GM19395 (cell line): ENCODE measurements around the gene SPATA9.
"Not testable (repeated sequence)": the region's sequence is repeated elsewhere in the genome, so short reads cannot be mapped to it uniquely, and the experiment has no call there.

Experiments used
- ATAC-seq: cut with Tn5 transposase; IDR thresholded peaks from one replicate; pipeline ENCODE4 v1.9.1; 2021; ENCODE audit warnings: mild to moderate bottlenecking, moderate library complexity; ENCODE audit not compliant: unreplicated experiment

Gene SPATA9

DNA sequence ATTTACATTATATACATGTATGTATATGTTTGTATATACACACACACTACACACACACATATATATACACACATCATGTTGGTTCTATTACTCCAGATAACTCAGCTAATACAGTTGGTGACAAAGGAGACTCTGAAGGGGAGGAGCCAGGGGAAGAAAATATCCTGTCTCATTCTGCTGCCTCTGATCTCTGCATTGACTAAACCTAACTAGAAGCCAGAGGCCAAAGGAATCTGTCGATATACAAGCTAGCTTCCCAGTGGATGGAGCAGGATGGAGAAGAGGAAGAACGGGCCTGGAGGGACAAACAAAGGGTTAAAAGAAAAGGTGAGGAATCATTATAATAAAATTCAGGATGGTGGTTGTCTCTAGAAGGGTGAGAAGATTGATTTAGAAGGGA, 34.6 kb upstream of the SPATA9 start:
- ATAC-seq, result no peak

DNA sequence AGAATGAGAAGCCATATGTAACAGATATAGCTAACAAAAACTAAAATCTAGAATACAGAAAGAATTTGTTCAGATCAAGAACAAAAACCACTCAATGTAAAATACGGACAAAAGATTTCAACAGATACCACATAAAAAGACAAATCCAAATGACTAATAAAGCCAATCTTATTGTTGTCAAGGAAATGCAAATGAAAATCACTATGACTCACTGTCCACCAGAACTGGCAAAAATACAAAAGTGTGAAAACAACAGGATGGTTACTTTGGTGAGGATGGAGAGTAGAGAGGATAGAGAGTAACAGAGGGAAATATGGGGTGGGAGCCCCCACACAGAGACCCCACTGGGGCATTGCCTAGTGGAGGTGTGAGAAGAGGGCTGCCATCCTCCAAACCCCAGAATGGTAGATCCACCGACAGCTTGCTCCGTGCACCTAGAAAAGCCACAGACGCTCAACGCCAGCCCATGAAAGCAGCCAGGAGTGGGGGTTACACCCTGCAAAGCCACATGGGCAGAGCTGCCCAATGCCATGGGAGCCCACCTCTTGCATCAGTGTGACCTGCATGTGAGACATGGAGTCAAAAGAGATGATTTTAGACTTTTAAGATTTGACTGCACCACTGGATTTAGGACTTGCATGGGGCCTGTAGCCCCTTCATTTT, 33.1 kb upstream of the SPATA9 start:
- peak; percentile 42 for ATAC-seq

DNA sequence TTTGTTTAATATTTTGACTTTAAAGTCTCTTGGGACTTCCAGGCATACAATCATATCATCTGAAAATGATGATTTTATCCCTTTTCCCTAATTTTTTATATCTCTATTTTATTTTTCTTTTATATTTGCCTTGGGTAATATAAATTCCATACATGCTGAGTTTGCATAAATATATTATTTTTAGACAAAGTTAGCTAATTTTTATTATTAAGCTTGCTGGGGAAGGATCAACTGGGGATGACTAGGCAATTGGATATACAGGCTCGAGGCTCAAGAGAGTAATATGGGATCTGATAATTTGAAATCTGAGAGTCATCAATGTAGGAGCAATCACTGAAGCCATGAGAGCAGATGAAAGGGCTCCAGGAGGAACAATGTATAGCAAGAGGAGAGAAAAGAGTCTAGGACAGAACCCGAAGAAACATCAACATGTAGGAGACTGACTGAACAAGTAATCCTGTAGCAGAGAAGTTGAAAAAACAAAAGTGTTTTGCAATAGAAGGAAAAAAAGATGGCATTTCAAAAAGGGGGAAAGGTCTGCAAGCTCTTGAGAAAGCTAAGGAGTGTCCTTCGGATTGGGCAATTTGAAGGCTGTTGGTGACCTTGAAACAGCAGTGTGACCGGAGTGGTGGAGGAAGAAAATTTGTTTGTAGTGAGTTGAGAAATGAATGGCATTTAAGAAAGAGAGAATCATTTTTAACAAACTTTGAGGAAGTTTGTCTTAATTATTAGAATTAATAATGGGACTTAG, 31.3 kb upstream of the SPATA9 start:
- no peak for ATAC-seq

DNA sequence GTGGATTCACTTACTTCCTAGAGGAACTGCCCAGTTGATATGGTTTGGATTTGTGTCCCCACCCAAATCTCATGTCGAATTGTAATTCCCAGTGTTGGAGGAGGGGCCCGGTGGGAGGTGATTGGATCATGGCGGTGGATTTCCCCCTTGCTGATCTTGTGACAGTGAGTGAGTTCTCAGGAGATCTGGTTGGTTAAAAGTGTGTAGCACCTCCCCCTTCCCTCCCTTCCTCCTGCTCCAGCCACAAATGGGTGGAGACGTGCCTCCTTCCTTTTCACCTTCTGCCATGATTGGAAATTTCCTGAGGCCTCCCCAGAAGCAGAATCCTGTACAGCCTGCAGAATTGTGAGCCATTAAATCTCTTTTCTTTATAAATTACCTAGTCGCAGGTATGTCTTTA, 30.5 kb upstream of the SPATA9 start:
- not testable (repeated sequence) for ATAC-seq

DNA sequence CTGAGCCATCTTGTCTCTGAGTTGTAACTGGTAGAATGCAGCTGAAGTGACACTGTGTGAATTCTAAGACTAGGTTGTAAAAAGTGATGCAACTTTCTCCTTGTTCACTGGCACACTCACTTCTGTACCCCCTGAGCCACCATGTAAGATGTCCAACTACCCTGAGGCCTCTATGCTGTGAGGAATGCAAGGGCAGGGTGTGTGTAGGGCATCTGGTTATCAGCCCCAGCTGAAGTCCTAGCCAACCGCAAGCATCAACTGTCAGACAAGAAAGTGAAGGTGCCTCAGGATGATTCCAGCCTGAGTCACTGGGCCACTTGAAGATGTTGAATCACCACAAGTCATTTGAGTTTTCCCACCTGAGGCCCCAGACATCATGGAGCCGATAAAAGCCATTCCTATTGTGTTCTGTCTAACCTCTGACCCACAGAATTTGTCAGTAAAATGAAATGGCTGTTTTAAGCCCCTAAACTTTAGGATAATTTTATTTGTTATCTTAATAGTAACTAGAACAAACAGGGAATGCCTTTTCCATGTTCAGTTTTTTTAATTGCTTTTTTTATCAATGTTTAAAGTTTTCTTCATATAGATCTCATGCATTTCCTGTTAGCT, 29.7 kb upstream of the SPATA9 start:
- ATAC-seq, result no peak

DNA sequence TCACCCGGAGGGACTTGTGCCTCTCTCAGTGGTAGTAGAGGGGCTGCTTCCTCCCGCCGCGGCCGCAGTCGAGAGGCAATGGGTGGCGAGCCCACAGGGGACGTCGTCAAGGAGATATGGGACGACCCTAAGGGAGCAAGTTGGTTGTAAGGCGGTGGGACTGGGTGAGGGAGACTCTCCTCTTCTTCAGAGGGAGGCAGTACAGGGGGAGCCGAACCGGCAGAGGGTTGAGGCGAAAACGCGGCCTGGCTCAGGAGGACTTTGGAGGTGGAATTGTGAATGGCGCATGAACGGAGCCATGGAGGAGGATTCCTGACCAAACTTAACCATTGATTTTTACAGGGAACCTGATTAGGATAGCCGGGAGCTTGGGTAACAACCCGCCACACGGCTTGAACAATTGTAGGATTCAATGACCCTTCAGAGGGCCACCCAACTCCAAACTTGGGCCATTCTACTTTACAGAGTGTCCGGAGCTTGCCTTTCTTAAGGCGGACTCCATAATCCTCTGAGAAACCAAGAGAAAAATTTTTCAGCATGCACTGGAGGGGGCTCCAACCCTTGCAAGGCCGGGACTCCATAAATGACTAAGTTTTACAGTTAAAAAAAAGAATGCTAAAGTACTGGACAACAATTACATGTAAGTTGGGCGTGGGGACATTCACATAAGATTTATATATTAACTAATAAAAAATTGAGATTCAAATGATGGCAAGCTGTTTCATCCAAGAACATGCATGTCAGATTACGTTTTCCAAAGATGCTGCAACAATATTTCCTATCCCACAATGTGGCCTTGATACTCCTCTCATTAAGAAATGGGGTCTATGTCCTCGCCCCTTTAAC, 28.9 kb upstream of the SPATA9 start:
- no peak for ATAC-seq

DNA sequence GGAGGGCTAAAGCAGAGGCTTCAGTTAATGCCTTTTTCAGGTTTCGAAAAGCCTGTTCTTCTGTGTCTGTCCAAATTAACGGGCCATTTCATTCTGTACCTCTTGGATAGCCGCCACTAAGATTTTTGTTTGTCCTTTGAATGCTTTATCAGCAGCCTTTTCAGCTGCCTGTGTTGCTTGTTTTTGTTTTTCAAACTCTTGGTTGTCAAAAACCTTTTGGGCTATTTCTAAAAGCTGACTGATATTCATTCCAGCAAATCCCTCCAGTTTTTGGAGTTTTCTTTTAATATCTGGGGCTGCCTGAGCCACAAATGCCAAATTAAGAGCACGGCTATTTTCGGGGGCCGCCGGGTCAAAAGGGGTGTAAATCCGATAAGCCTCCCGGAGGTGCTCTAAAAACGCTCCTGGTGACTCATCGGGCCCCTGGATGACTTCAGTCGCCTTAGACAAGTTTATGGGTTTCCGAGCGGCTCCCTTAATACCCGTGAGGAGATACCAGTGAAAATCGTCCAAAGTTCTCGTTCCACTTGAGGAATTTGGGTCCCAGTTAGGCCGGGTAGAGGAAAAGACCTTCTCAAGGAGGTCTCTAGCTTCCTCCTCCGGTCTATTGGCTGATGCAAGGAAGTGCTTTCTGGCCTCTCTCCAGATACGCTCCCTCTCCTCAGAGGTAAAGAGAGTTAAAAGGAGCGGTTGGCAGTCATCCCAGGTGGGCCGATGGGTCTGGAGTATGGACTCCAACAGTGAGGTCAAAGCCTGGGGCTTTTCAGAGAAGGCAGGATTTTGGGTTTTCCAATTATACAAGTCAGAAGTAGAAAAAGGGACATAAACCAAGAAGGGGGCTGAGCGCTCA, 28.1 kb upstream of the SPATA9 start:
- ATAC-seq, result not testable (repeated sequence)

DNA sequence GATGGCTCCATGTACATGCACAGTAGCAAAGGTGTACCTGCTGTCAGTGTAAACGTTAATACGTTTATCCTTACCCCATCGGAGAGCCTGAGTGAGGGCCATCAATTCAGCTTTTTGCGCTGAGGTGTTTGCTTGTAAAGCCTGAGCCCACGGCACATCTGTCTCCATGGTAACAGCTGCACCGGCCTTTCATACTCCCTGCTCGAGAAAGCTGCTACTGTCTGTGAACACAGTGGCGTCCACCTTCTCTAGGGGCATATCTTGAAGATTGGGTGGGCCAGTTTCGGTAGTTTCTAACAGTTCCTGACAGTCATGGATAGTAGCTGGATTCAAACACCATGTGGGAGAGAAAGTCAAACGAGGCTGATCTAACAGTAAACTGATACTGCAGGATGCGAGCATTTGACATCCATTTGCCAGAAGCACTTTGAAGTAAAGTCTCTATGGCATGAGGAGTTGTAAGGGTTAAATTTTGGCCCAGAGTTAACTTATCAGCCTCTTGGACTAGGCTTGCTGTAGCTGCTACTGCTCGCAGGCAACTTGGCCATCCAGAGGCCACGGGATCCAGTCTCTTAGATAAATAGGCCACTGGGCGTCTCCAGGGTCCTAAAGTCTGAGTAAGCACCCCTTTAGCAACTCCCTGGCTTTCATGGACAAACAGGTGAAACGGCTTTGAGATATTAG, 27.3 kb upstream of the SPATA9 start:
- ATAC-seq, result no peak

DNA sequence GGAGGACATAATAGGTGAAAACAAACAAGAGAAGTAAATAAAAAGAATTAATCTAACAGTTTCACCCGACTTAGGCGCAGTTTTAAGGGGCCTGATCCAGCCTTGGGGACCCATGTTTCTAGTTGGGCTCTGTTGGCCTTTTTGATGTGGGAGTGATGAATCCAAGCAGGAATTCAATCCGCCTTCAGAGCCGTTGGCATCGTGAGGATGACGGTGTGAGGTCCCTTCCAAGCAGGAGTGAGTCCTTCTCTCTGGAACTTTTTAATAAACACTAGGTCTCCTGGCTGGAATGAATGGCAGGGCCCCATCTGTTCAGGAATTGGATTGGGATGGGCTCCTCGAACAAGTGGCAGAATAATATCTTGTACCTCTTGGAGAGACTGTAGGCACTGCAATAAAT, 26.1 kb upstream of the SPATA9 start:
- ATAC-seq, result no peak

DNA sequence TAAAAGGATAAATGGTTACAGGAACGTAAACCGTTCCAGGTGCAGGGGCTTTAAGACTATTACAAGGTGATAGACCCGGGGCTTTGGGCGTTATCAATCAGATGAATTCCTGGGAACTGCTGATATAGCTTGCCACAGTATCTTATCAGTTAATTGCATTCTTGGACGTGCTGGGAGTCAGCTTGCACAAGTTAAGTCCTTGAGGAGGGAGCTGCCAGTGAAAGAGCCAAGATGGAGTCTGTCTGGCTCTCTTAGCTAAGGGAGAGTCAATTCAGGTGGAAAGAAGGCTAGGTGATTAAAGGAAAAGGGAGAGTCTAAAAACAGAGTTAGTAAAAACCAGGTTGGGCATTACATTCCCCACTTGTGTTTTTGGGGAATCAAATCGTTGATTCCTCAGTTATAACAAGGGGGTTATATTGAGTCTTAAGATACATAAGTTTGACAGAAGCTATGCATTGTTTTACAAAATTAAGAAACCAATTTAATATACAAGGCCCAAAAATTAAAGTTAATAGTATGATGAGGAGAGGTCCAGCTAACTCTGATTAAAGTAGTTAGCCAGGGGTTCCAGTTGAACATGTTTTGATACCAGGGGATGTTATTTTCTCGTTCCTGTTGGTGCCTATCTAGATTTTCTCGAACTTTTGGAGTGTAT, 24.9 kb upstream of the SPATA9 start:
- not testable (repeated sequence) for ATAC-seq

DNA sequence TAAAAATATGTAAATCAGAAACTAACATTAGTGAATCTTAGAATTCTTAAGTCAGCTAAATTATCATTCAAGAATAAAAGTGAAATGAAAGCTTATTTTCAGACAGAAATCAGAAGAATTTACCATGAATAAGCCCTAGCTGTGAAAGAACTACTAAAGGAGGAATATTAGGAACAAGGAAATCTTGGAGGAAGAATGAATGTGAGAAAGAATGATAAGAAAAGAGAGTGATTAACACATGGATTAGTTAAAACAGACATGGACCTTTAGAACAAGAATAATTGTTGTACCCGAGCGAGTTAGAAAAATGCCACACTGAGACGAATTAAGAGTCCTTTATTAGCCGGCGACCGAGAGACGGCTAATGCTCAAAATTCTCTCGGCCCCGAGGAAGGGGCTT, 24.3 kb upstream of the SPATA9 start:
- ATAC-seq, result no peak

DNA sequence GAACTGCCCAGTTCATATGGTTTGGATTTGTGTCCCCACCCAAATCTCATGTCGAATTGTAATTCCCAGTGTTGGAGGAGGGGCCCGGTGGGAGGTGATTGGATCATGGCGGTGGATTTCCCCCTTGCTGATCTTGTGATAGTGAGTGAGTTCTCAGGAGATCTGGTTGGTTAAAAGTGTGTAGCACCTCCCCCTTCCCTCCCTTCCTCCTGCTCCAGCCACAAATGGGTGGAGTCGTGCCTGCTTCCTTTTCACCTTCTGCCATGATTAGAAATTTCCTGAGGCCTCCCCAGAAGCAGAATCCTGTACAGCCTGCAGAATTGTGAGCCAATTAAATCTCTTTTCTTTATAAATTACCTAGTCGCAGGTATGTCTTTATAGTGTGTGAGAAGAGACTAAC, 23.4 kb upstream of the SPATA9 start:
- ATAC-seq, result not testable (repeated sequence)

DNA sequence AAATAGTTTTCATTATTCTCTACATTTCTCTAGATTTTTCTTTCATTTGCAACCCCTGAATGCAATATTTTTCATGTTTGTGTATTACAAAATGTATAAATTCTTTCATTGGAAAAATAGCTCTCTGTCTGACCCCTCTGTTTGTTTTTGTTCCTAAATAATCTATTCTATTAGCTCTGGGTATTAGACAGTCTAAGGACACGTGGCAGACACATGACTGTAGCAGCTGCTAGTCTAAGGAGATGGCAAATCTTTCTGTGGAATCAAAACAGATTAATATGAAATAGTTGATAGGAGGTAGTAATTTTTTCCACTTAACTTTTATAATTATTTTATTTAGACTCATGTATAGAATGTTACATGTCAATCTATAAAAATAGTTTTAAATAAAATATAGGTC, 21.4 kb upstream of the SPATA9 start:
- no peak for ATAC-seq

DNA sequence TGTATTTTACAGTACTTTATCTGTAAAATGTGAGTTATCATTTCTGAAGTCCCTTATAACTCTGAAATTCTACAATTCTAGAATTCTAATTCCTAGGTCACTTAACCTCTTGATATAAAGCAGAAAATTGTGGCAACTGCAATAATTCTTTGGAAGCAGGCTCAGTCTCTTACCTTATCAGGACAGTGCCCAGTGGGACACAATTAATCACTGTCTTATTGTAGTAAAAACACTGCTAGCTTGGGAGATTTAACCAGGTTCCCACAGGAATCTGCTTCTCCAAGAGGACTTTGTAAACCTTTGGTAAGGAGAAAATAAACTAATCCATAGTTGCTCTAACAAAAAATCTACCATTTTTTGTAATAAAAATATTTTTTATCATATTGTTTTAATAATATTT, 18.3 kb upstream of the SPATA9 start:
- no peak for ATAC-seq

DNA sequence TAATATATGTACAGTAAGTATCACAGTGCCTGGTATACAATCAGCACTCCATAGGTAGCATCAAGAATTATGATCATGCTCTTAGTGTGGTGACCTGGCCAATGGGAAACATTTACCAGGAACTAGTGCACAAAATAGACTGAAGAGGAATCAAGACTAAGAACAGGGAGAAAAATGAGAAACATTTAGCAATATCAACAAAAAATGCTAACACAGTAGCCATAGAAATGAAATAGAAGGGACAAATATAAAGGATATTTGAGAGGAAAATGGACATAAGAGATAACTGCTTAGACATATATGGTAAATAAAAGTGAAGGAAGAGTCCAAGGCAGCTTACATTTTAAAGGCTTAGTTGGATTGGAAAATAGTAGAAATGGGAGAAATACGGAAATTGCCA, 16.5 kb upstream of the SPATA9 start:
- ATAC-seq, result no peak

DNA sequence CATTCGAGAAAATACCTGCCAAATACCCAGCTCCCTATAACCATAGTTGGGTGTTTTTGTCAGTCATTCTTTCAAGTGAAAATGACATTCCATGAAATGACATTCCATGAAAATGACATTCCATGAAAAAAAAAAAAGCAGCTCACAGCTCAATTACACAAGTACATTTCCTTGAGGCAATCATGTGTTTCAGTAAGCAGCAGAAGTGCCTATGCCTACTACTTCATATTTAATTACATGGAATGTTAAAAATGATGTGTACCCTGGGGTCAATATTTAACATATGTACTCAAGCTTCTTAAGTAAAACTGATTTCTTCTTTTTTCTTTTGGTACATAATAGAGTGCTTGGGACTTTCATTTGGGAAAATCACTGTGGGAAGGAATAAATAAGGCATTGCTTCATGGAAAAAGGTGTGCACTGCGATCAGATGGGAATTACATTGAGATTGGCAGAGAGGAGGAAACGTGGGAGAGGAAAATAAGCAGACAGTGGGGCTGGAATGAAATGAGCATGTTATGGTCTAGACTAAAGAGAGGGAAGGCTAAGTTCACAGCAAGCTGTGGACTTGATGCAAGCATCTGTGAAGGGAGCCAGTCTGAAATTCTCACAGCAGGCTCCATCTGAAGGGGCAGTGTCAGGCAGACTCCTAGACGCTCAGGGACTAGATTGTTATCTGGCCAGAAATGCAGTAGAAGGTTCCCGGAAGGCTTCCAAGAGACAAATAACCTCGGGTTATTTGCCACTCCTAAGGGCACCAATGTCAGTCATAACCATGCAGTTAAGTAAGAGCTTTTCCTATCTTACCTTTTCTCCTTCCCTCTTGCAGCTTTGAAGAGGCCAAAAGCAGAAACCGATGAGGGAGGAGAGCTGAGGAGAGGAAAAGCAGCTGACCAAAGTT, 15.2 kb upstream of the SPATA9 start:
- ATAC-seq, result no peak

DNA sequence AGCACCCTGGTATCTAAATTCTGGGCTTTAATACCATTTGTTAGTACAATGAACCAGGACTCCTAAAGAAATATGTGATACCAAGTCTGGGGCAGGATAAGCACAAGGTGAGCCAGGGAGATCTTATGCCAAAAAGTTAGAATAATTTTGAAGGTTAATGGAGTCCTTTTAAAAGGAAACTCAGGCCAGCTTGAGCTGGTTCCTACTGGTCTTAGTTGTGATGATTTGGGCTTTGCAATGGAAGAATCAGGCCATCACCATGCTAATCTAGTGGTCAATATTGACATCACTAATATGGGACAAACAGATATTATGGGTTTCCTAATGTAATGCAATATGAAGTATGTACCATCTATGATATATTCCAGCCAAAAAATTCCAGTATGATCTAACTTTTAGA, 7.5 kb upstream of the SPATA9 start:
- no peak for ATAC-seq

DNA sequence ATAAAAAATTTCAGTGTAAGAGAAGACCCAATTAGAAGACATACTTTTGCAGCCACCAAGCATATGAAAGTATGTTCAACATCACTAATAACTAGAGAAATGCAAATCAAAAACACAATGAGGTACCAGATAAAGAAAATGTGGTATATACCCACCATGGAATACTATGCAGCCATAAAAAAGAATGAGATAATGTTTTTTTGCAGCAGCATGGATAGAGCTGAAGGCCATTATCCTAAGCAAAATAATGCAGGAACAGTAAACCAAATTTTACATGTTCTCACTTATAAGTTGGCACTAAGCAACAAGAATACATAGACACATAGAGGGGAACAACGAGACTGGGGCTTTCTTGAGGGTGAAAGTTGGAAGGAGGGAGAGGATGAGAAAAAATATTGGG, 6.9 kb upstream of the SPATA9 start:
- no peak for ATAC-seq
